Left forelimb (tissue), 1 donor: Measurements from ENCODE around the gene HOXD4.

Experiments
- DNase-seq: peaks from one replicate; pipeline ENCODE4 v3.0.0-alpha.2; 2018; ENCODE audit warnings: low spot score

Gene HOXD4

DNA sequence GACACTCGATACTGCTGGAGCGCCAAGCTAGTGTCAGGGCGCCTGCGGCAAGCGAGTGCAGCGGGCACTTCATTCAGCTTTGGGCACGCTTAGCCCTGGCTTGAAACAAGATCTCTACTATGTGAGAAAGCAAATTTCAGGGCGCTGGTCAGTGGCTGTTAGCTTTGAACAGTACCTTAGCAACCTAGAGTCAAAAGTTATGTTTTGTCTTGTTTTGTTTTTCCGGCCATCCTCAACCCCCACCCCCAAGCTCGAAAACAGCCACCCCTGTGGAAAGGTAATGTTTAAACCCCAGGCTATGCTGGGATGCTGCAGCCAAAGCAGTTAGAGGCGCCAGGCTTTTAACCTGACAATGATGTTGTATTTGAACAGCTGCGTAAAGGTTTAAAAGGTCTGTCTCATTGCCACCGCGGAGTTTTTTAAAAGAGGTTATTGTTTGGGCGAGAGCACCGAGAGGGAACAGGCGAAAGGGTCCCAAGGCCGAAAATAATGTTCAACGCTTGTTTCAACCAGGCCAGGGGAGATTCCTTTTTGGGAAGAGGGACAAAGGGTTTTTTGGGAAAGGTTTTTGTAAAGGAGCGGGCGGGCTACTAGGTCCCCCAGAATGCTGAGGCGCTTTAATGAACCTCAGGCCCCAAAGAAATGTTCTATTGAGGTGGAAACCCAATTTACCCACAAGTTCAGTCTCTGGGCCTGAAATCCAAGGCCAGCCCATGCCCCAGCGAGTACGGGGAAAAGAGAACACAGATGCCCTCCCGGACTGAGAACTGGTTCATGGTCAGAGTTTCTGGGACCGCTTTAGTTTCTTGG, 37.0 kb upstream of the HOXD4 start:
- DNase-seq = peak; percentile 68

DNA sequence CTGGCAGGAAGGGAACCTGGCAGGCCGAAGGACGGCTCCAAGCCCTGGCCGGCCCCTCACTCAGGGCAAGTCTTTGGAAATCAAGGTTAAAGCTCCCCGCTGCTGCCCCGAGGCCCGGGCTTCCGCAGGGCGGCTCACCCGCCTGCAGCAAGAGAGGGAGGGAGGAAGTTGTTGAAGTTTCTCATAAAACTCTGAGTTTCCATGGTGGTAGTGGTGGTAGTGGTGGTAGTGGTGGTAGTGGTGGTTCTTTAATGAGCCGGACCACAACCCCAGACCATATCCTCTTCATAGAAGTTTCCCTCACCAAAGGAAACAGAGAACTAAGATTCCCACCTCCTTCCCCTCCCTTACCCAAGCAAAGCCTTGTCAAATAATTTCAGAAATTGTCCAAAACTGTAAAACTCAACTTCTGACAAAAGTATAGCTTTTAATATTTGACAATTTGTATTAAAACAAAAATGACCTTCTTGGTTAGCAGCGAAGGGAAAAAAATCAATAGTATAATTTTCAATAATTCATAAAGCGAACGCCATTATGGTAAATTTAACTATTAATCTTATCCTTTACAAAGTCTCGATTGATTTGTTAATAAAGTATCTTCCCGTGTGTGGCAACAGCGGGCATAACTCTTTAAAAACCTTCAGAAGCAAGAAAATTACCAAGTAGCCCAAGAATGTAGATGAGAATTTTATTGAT, 36.3 kb upstream of the HOXD4 start:
- no peak for DNase-seq

DNA sequence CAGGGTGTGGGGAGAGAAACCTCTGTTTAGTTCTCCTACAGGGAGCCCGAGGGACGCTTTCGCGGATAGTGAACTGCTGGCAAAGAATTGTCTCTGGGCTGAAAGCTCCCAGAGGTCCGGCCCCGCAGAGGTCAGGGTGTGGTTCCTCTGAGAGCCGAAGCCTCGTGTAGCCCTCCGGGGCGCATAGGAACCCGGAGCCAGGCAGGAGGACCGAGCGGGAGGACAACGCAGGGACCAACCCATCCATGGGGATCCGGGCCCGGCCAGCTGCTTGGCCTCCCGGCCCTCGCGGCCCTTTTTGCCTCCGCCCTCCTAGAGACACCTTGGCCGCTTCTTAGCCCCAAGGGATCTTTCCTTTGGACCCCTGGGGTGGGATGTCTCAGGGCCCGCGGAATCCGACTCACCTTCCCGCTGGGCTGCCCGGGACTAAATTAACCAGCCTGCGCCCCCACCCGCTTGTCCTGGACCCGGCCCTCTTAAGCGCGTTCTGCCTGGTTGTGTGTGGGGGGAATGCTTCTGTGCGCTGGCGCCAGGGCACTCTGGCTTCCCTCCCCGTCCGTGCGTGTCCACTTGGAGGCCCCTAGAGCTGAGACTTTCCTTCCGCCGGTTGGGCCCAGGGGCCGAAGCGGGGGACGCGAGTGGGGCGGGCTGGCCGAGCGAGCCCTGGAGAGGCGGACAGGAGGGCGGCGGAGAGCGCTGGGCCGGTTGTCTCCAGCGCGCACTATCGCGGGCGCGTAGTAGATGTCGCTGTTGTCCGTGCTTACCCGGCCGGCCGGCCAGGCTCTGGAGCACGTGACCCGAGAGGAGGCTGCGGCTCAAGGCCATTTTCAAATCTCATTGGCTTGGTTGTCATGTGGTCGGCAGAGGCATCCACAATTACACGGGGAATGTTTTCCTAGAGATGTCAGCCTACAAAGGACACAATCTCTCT, 35.2 kb upstream of the HOXD4 start, which contains the start of gene HOXD10:
Gene HOXD10, plus strand, starts transcription at position 896 of the 931 bp plus-strand sequence. CDS start 56 bp downstream, outside the sequence.
- peak; percentile 92 for DNase-seq

DNA sequence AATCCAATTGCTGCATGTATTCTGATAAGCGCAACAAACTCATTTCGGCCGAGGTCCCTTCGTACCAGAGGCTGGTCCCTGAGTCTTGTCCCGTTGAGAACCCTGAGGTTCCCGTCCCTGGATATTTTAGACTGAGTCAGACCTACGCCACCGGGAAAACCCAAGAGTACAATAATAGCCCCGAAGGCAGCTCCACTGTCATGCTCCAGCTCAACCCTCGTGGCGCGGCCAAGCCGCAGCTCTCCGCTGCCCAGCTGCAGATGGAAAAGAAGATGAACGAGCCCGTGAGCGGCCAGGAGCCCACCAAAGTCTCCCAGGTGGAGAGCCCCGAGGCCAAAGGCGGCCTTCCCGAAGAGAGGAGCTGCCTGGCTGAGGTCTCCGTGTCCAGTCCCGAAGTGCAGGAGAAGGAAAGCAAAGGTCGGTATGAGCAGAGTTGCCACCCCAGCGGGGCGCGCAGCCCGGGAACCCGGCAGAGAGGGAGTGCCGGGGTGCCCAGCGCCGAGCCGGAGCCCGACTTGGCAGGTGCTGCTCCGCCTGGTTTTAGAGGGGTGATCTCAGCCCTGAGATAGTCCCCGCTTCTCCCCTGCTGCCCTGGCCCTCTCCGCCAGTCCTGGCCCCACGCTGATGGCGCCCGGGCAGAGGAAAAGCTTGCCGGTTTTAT, 34.1 kb upstream of the HOXD4 start:
- DNase-seq = no peak

DNA sequence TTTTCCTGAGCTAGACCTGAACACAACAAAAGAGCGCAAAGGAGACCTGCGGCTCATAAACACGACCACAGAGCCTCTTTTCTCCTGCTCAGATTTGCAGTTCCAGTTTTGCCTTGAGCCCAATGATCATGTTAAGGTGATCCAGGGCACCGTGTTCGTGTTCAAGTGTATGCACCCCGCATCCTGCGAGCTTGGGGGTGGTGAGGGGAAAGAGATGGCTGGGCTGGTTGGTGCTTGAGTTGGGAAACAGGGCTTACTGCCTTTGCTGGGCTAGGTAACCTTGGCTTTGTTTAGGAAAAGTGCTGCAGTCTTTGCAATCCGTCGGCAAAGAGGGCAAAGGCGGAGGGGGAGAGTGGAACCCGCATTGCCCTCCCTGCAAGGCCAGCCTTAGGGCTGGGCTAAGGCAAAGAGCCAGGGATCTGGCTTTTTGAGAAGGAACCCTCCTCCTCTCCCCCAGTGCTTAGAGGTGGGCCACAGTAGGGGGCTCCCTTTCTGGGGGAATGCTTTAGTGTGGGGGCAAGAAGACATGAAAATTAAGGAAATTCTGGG, 33.5 kb upstream of the HOXD4 start:
- DNase-seq = no peak

DNA sequence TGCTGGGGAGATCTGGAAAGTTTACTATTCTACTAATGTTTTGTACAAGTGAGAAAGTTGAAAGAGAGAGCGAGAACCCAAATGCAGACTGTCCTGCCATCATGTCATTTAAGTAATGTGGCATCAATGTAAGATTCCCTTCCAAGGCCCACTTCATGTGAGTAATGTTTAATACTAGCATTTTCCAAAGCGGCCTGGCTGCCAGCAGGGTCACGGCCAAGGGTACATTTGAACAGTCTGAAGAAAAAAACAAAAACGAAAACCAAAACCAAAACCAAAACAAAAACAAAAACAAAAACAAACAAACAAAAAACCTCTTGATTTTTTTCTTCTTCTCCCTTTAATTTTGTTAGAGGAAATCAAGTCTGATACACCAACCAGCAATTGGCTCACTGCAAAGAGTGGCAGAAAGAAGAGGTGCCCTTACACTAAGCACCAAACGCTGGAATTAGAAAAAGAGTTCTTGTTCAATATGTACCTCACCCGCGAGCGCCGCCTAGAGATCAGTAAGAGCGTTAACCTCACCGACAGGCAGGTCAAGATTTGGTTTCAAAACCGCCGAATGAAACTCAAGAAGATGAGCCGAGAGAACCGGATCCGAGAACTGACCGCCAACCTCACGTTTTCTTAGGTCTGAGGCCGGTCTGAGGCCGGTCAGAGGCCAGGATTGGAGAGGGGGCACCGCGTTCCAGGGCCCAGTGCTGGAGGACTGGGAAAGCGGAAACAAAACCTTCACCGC, 32.6 kb upstream of the HOXD4 start:
- no peak for DNase-seq

DNA sequence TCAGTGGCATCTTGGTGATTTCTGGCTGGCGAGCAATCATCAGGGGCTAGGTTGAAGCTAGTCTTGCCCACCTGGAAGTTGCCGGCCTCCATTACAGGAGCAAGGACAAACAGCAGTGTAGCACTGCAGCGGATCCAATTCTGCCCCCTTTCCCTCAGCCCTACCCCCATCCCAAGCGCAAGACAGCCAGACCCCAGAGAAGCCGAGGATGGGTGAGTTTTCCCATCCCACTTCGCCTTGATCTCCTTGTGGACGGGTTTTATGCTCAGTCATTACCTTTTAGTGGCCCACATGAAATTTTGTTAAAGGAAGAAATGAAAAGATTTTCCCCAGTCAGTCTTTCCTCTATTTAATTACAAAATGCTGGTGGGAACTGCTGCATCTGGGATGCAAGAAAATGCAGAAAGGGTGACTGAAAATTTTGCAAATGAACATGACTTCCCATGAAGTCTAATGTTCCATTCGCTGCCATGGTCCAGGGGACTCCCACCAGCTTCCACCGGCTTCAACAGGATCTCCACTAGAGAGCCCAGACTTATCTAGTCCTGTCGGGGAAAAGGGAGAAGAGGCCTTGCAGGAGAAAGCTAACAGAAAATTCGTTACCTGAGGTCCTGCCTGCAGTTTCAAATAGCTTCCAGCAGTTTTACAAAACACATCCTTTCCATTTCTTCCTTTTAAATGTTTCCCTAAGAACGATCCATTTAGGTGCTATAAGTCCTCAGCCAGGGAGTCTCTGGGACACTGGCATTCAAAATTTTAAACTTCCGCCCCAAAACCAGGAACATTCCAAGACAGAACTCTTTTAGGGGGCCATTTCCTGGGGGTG, 30.8 kb upstream of the HOXD4 start:
- peak; percentile 52 for DNase-seq

DNA sequence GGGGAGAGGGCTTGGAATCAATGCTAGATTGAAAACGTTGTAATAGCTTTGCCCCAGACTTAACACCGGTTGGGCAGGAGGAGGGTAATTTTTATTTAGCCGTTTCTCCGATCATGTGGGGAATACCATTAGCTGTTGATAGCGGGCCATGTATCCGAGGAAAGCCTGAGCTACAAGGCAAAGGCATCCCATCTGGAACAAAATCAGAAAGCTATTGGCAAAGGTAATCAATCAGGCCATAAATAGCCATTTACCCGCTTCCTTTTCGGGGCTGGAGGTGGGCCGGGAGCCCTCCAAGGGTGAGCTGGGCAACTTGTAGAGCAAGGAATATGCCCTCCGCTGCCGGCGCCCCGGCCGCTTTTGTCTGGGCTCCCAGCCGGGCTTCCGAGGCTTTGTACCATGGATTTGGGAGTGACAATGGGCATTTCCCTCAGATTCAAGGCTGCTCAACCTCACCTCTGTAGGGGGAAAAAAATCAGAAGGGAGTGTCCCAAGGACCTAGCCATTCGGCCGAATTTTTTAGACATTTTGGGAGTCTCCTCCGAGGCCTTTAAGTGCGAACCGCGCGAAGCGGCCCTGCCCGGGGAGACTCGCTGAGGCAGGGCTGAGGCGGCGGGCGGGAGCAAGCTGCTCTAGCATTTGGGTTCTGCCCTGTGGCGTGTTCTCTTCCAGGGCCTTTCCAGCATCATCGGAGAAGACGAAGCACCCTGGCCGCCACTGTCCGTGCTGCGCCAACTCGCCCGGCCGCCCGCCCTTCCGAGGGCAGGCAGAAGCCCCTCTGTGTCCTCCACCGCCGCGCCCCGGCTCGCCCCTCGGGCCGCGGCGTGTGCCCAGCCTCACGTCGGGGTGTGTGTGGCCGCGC, 29.9 kb upstream of the HOXD4 start:
- DNase-seq = no peak

DNA sequence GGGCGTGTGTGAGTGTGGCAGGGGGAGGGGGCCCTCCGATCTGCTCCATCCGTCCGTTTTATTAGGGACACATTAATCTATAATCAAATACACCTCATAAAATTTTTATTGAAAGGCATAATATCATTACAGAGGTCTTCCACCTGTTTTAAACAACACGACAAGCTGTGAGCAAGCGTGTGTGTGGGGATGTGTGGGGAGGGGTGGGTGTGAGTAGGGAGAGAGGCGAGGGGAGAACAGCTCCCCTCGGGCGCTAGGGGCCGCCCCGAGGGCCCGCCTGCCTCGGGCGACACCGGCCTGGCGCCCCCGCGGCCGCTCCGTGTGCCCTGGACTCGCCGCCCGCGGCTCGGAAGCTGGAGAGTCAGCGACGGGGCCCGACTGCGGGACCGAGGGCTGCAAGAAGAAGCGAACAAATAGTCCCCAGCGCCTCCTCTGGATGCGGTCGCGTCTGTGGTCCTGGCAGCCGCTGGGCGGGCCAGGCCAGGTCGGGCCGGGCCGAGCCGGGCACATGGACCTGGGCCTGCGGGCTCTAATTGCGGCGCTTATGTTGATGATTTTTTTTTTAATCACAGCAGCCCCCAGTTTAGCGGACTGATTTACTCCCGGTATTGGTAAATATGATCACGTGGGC, 29.2 kb upstream of the HOXD4 start:
- DNase-seq = peak; percentile 84

DNA sequence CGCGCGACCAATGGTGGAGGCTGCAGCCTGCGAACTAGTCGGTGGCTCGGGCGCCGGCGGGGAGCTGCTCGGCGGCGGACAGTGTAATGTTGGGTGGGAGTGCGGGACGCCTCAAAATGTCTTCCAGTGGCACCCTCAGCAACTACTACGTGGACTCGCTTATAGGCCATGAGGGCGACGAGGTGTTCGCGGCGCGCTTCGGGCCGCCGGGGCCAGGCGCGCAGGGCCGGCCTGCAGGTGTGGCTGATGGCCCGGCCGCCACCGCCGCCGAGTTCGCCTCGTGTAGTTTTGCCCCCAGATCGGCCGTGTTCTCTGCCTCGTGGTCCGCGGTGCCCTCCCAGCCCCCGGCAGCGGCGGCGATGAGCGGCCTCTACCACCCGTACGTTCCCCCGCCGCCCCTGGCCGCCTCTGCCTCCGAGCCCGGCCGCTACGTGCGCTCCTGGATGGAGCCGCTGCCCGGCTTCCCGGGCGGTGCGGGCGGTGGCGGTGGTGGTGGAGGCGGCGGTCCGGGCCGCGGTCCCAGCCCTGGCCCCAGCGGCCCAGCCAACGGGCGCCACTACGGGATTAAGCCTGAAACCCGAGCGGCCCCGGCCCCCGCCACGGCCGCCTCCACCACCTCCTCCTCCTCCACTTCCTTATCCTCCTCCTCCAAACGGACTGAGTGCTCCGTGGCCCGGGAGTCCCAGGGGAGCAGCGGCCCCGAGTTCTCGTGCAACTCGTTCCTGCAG, 28.5 kb upstream of the HOXD4 start, which contains the start of gene HOXD9:
Gene HOXD9, plus strand, starts transcription at position 37 of the 728 bp plus-strand sequence. Its CDS starts 50 bp downstream, at position 87.
- peak; percentile 77 for DNase-seq

DNA sequence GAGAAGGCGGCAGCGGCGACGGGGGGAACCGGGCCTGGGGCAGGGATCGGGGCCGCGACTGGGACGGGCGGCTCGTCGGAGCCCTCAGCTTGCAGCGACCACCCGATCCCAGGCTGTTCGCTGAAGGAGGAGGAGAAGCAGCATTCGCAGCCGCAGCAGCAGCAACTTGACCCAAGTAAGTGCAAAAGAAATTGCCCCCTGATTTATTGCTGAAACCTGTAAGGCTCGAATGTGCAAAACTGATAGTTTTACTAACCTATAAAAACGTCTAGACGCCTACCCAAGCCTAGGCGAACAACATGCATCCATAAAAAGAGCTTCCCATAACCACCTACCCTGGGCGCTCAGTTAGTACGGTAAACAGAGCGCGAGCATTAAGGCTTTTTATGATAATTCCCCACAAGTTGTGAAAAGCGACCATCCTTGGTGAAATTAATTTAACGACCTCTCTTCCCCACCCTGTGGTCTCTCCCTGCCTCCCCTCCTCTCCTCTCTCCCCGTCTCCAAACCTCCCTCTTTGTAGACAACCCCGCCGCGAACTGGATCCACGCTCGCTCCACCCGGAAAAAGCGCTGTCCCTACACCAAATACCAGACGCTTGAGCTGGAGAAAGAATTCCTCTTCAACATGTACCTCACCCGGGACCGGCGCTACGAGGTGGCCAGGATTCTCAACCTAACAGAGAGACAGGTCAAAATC, 27.8 kb upstream of the HOXD4 start:
- DNase-seq = no peak

DNA sequence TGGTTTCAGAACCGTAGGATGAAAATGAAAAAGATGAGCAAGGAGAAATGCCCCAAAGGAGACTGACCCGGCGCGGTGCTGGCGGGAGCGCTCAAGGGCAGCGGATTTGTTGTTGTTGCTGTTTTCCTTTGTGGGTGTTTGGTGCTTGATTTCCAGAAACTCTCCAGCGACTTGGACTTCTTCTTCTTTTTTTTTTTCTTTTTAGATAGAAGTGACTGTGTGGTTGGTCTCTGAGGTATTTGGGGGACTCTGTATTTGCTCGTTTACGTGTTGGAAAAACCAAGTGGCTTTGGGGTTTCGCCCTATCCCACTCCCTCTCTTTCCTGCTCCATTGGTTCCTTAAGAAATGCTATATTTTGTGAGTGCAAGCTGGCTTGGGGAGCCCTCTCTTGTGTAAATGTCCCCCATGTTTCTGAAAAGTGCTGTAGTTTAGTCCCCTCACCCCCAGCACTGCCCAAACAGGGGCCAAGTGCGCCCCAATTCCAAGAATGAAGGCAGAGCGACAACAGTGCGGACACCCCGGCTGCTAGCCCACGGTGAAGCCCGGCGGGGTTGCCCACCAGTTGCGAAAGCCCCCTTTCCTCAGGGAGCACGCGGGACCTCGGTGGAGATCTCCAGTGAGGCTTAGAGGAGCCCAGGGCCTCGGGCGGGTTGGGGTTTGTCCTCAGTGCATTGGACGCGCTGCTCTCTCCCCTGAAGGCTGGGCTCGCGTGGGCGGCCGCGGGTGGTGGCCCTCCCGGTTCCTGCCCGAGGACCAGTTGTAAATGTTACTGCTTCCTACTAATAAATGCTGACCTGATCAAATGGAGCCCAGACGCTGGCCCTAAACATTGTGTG, 27.0 kb upstream of the HOXD4 start:
- no peak for DNase-seq

DNA sequence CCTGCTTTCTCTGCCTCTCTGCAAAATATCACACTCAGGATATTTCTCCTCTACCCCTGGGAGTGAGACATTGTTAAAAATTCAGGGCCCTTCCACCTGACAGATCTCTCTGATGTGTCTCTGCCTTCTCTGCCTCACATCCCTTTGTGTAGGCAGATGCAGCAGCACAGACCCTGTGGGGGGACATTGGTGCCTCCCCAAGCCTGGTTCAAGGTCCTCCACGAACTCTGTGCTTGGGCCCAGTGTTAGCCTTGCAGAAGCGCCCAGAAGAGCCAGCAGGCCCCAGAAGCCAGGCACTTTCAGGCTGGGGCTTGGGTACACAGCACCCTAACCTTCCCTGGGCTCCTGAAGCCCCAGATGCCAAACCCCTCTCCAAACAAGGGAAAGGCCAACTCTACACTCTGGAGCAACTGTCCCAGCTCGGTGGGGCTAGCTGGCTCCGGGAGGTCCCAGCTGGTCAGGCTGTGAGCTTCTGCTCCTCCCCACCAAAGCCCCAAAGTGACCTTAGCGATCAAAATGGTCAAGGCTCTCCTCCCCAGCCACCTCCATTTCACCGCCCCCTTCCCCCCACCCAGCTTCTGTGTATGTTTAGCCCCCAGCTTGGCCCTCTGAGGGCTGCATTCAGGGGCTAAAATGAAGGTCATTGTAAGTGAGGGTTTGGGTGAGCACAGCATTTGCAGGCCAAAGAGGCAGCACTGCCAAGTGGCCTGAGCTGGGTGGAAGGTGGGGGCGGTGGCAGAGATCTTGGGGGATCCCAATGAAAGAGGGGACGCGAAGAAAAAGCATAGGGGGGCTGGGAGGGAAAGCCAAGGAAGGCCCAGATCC, 26.2 kb upstream of the HOXD4 start:
- DNase-seq = no peak

DNA sequence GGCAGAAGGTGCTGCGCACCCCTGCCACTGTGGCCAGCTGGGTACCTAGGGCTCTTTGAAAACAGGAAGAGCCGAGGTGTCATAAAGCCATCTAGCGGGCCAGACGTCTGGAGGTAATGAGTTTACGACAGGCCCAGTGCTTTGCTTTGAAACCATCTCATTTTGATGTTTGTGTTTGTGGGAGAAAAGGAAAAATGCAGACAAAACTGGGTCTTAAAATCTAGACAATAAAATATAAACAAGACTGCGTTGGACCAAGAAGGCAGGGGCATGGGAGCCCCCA, 25.6 kb upstream of the HOXD4 start:
- no peak for DNase-seq
